GM12873 (cell line): ENCODE data around the gene UPF2.

Experiments used
- CTCF ChIP-seq: IDR thresholded peaks from 2 replicates; pipeline ENCODE4 v1.5.1; 2012; ENCODE audit warnings: low read depth, mild to moderate bottlenecking, moderate library complexity, low read length, control low read depth; ENCODE audit not compliant: insufficient read depth; ENCODE audit errors: missing control alignments

UPF2 gene

GRCh38 chr10:11878776-11879175, 163.8 kb downstream of the UPF2 start:
- no peak for TF ChIP-seq CTCF

- no peak for TF ChIP-seq CTCF
These were observed 165.1 kb downstream of the UPF2 start for GRCh38 chr10:11877591-11877905.

- TF ChIP-seq CTCF: no peak
These were observed 165.6 kb downstream of the UPF2 start for GRCh38 chr10:11876805-11877590.

GRCh38 chr10:11876324-11876723, 166.3 kb downstream of the UPF2 start:
- TF ChIP-seq CTCF: no peak

- TF ChIP-seq CTCF: no peak
These were observed 166.9 kb downstream of the UPF2 start for GRCh38 chr10:11875494-11876281.

GRCh38 chr10:11874568-11875493, 167.8 kb downstream of the UPF2 start:
- no peak for TF ChIP-seq CTCF

- no peak for TF ChIP-seq CTCF
These were observed 171.1 kb downstream of the UPF2 start for GRCh38 chr10:11871466-11871865.
